Measurements from ENCODE around the gene LYRM1. TPM values are rescaled to one million over a fixed set of nuclear protein-coding genes. Genes with fewer than 3 reads are reported as not detected.

Gene LYRM1
- total RNA-seq: 10 to 100 TPM; 31.3 to 68.3 (median 50.3) TPM

DNA sequence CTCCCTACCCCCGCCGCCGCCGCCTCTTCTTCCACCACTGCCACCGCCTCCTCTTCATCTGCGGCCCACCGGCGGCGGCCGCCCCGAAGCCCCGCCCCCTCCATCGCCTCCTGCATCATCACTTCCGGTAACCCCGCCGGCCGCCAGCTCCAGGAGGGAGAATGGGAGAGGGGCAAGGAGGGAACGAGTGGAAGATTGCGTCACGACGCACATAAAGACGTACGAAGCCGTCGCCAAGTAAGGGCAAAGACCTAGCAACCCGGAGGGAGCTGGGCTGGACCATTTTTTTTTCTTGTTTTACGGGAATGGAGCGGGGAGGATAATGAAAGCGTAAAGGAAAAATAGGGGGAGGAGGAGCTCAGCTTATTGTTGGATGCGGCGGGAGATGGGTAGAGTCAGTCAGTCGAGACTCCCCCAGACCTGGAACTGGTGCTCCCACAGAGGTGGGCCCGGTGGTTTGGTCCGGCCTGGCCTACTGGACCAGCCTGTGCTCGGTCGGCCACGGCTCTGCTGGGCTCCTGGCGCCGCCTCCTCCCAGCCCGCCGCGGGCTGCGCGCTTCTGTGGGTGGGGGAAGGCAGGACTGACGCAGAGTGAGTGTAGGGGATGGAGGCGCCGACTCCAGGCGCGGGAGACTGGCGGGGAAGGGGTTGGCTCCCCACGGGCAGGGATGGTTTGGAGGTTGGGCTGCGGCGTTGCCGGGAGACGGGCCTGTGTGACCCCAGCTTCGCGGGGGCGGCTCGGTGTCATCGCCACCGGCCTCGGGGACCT lies at the start of gene LYRM1, which contains the start of gene DCUN1D3:
Gene LYRM1, plus strand, starts transcription at position 473 of the 769 bp plus-strand sequence. CDS start 14,785 bp downstream, outside the sequence.
Gene DCUN1D3, minus strand, starts transcription at position 60 of the 769 bp plus-strand sequence. CDS start 37,820 bp downstream, outside the sequence.
- peak; percentile 89 for ATAC-seq (ENCODE audit: low FRiP score)
- peak; percentile 90 for DNase-seq (ENCODE audit: low spot score)
- TF ChIP-seq, protein P1, sequence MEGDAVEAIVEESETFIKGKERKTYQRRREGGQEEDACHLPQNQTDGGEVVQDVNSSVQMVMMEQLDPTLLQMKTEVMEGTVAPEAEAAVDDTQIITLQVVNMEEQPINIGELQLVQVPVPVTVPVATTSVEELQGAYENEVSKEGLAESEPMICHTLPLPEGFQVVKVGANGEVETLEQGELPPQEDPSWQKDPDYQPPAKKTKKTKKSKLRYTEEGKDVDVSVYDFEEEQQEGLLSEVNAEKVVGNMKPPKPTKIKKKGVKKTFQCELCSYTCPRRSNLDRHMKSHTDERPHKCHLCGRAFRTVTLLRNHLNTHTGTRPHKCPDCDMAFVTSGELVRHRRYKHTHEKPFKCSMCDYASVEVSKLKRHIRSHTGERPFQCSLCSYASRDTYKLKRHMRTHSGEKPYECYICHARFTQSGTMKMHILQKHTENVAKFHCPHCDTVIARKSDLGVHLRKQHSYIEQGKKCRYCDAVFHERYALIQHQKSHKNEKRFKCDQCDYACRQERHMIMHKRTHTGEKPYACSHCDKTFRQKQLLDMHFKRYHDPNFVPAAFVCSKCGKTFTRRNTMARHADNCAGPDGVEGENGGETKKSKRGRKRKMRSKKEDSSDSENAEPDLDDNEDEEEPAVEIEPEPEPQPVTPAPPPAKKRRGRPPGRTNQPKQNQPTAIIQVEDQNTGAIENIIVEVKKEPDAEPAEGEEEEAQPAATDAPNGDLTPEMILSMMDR (IDR thresholded peaks at IDR 0.05): no peak

DNA sequence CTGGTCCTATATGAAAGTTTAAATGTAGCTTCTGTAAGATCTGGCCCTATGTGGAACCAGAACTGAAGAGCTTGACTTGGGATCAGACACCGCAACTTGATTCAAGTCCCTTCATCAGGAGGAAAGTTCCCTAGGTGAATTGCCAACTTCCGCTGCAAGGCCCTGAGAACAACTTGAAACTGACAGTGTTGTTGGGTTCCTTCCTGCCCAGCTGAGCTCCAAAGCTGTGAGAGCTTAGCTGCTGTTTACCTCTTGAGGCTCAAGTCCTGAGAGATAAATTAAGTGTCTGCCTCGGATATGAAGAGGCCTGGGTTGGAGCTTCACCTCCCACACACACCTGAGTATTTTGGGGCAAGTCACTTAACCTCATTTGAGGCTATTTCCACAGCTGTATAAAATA lies 49.6 kb upstream of the LYRM1 start:
- TF ChIP-seq, protein P1 (IDR thresholded peaks at IDR 0.05): no peak
- DNase-seq (ENCODE audit: low spot score) (no peak), ATAC-seq (ENCODE audit: low FRiP score) (no peak)

- no peak for DNase-seq (ENCODE audit: low spot score)
- ATAC-seq (ENCODE audit: low FRiP score): peak; percentile 80
- TF ChIP-seq, protein P1 (IDR thresholded peaks at IDR 0.05): no peak
These were observed 49.0 kb upstream of the LYRM1 start for GRCh38 chr16:20851601-20852000.

DNA sequence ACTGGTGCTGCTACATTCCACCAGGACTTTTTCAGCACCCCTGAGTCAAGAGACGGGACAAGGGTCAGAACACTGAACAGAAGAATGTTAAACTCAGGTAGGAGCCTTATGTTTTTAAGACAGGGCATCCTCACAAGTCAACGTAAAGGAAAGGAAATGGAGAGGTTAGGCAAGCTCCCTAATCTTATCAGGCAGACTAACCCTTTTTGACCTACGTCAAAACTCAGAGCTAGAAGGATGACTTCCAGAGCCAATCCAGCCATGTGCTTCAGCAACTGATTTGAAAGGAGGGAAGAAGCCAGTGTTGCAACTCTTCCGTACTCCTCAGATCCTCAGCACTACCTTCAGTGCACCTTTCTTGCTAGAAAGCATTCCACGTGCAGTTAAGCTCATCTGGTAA lies 47.4 kb upstream of the LYRM1 start:
- DNase-seq (ENCODE audit: low spot score) (no peak), ATAC-seq (ENCODE audit: low FRiP score) (peak; percentile 29)
- TF ChIP-seq, protein P1 (IDR thresholded peaks at IDR 0.05): no peak

- DNase-seq (ENCODE audit: low spot score) (no peak), ATAC-seq (ENCODE audit: low FRiP score) (no peak)
- TF ChIP-seq, protein P1 (IDR thresholded peaks at IDR 0.05): no peak
These were observed 46.5 kb upstream of the LYRM1 start for GRCh38 chr16:20853981-20854620.

DNA sequence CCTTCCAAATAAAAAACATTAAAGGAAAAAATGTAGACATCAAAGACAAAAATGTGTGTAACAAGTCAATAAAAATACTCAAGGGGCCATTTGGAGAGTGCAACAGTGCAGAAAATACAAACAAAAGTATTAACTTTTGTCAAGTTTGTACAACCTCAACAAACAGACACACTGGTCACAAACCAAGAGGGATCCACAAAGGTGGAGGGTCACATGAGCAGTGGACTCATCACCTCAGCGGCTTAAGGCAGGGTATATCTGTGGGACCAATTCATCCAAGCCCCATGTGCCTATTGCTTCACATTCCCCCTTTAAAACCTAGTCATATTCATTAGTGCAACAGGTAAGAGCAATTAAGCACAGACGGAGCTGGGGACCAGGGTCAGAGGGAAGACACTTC lies 45.6 kb upstream of the LYRM1 start:
- TF ChIP-seq, protein P1 (IDR thresholded peaks at IDR 0.05): no peak
- no peak for DNase-seq (ENCODE audit: low spot score)
- no peak for ATAC-seq (ENCODE audit: low FRiP score)
